ENCODE results near the gene HMGN4. TPM values are rescaled to one million over a fixed set of nuclear protein-coding genes. Genes with fewer than 3 reads are reported as not detected.
A peak's percentile ranks its signal among the peaks of the same experiment; 100 is the strongest.

The HMGN4 gene
- total RNA-seq, 2 donors from 2014 or later = 79.8 to 91.9 TPM

GRCh38 chr6:26550250-26550993 lies 12.3 kb downstream of the HMGN4 start:
- Mint-ChIP-seq H3K4me3 (no peak overlapping the region), H3K9me3 (no peaks in the 10 kb centered on the region), H3K36me3 (peaks cover 13% of the 10 kb centered on the region), H3K27me3 (no peaks in the 10 kb centered on the region), H3K4me1 (ENCODE audit: low read depth in 2 of 2) (peaks cover 3 to 4% of the 10 kb centered on the region in 2 donors), H3K27ac (peak overlapping the region in 1 of 2 donors; percentile 67)
- peak; percentile 68 for DNase-seq (ENCODE audit: low spot score)
- ATAC-seq = peak; percentile 68 to 76

GRCh38 chr6:26552205-26552604 lies 14.0 kb downstream of the HMGN4 start:
- Mint-ChIP-seq H3K36me3 (no peaks in the 10 kb centered on the region), H3K9me3 (no peaks in the 10 kb centered on the region), H3K4me1 (ENCODE audit: low read depth in 2 of 2) (peaks cover 11% of the 10 kb centered on the region in 2 donors), H3K4me3 (no peak overlapping the region), H3K27me3 (no peaks in the 10 kb centered on the region), H3K27ac (no peak overlapping the region)
- ATAC-seq = no peak
- no peak for DNase-seq (ENCODE audit: low spot score)

- DNase-seq (ENCODE audit: low spot score) (no peak), ATAC-seq (no peak)
- Mint-ChIP-seq H3K36me3 (no peaks in the 10 kb centered on the region), H3K4me3 (no peak overlapping the region), H3K27me3 (no peaks in the 10 kb centered on the region), H3K27ac (no peak overlapping the region), H3K9me3 (no peaks in the 10 kb centered on the region), H3K4me1 (ENCODE audit: low read depth in 2 of 2) (peaks cover 11% of the 10 kb centered on the region in 2 donors)
Measured at GRCh38 chr6:26552640-26553188, 14.5 kb downstream of the HMGN4 start.

GRCh38 chr6:26553264-26553634 lies 15.1 kb downstream of the HMGN4 start:
- Mint-ChIP-seq H3K36me3 (no peaks in the 10 kb centered on the region), H3K27ac (no peak overlapping the region), H3K9me3 (no peaks in the 10 kb centered on the region), H3K4me1 (ENCODE audit: low read depth in 2 of 2) (peaks cover 11% of the 10 kb centered on the region in 2 donors), H3K27me3 (no peaks in the 10 kb centered on the region), H3K4me3 (no peak overlapping the region)
- DNase-seq (ENCODE audit: low spot score) = peak; percentile 81
- ATAC-seq = peak; percentile 67 to 75

GRCh38 chr6:26553635-26554446 lies 15.7 kb downstream of the HMGN4 start:
- ATAC-seq (peak; percentile 78 to 86), DNase-seq (ENCODE audit: low spot score) (peak; percentile 82)
- no peak overlapping the region for H3K27ac Mint-ChIP-seq
- no peaks in the 10 kb centered on the region for H3K9me3 Mint-ChIP-seq
- peaks cover 11% of the 10 kb centered on the region in 2 donors for H3K4me1 Mint-ChIP-seq (ENCODE audit: low read depth in 2 of 2)
- no peak overlapping the region for H3K4me3 Mint-ChIP-seq
- H3K27me3 Mint-ChIP-seq = no peaks in the 10 kb centered on the region
- no peaks in the 10 kb centered on the region for H3K36me3 Mint-ChIP-seq

GRCh38 chr6:26554447-26554696 lies 16.2 kb downstream of the HMGN4 start:
- no peak for ATAC-seq
- H3K27ac Mint-ChIP-seq = no peak overlapping the region

GRCh38 chr6:26554697-26555504 lies 16.7 kb downstream of the HMGN4 start:
- Mint-ChIP-seq H3K9me3 (no peaks in the 10 kb centered on the region), H3K27ac (no peak overlapping the region), H3K4me3 (no peak overlapping the region), H3K36me3 (no peaks in the 10 kb centered on the region), H3K4me1 (ENCODE audit: low read depth in 2 of 2) (peaks cover 9 to 11% of the 10 kb centered on the region in 2 donors), H3K27me3 (no peaks in the 10 kb centered on the region)
- ATAC-seq (peak; percentile 25 to 45), DNase-seq (ENCODE audit: low spot score) (no peak)

More at GRCh38 chr6:26554447-26554696, 16.2 kb downstream of the HMGN4 start:
- DNase-seq (ENCODE audit: low spot score) = no peak
- H3K9me3 Mint-ChIP-seq = no peaks in the 10 kb centered on the region
- peaks cover 11% of the 10 kb centered on the region in 2 donors for H3K4me1 Mint-ChIP-seq (ENCODE audit: low read depth in 2 of 2)
- no peaks in the 10 kb centered on the region for H3K36me3 Mint-ChIP-seq
- H3K4me3 Mint-ChIP-seq = no peak overlapping the region
- H3K27me3 Mint-ChIP-seq = no peaks in the 10 kb centered on the region

- no peak for DNase-seq (ENCODE audit: low spot score)
- H3K36me3 Mint-ChIP-seq = no peaks in the 10 kb centered on the region
- H3K4me3 Mint-ChIP-seq = peak overlapping the region; percentile 14
- H3K4me1 Mint-ChIP-seq (ENCODE audit: low read depth in 2 of 2) = peaks cover 9 to 11% of the 10 kb centered on the region in 2 donors
- H3K27me3 Mint-ChIP-seq = no peaks in the 10 kb centered on the region
- peak overlapping the region in 1 of 2 donors; percentile 36 for H3K27ac Mint-ChIP-seq
- ATAC-seq = no peak
- H3K9me3 Mint-ChIP-seq = no peaks in the 10 kb centered on the region
Measured at GRCh38 chr6:26555505-26556262, 17.5 kb downstream of the HMGN4 start.

GRCh38 chr6:26556263-26557070 lies 18.3 kb downstream of the HMGN4 start:
- H3K4me3 Mint-ChIP-seq = peak overlapping the region; percentile 14
- H3K27ac Mint-ChIP-seq = peak overlapping the region in 1 of 2 donors; percentile 36
- ATAC-seq (peak in 1 of 2 donors; percentile 51), DNase-seq (ENCODE audit: low spot score) (no peak)
- H3K27me3 Mint-ChIP-seq = no peaks in the 10 kb centered on the region
- H3K4me1 Mint-ChIP-seq (ENCODE audit: low read depth in 2 of 2) = peaks cover 9 to 11% of the 10 kb centered on the region in 2 donors
- no peaks in the 10 kb centered on the region for H3K36me3 Mint-ChIP-seq
- no peaks in the 10 kb centered on the region for H3K9me3 Mint-ChIP-seq

- DNase-seq (ENCODE audit: low spot score) (no peak), ATAC-seq (no peak)
- Mint-ChIP-seq H3K4me1 (ENCODE audit: low read depth in 2 of 2) (no peaks in the 10 kb centered on the region), H3K9me3 (no peaks in the 10 kb centered on the region), H3K27ac (no peak overlapping the region), H3K36me3 (no peaks in the 10 kb centered on the region), H3K27me3 (no peaks in the 10 kb centered on the region), H3K4me3 (no peak overlapping the region)
Measured at GRCh38 chr6:26561533-26562466, 23.6 kb downstream of the HMGN4 start.

- Mint-ChIP-seq H3K9me3 (peaks cover under 1% of the 10 kb centered on the region), H3K27me3 (peaks cover 0 to 2% of the 10 kb centered on the region in 2 donors), H3K4me1 (ENCODE audit: low read depth in 2 of 2) (peaks cover 3 to 7% of the 10 kb centered on the region in 2 donors), H3K4me3 (no peak overlapping the region), H3K36me3 (peaks cover 2% of the 10 kb centered on the region), H3K27ac (no peak overlapping the region)
- DNase-seq (ENCODE audit: low spot score) (no peak), ATAC-seq (no peak)
Measured at GRCh38 chr6:26563488-26563887, 25.3 kb downstream of the HMGN4 start.
